Tibial artery (tissue), 4 donors: Measurements from ENCODE around the gene KCNQ1.

Source experiments
- DNase-seq, 2 donors: peaks; one replicate each; pipeline ENCODE4 v3.0.0-alpha.2; 2019
- H3K27ac ChIP-seq, 2 donors: fragments of 200-600 bp; sonication (generic) in 1 of 2; 1 replicate in 1 of 2; 2 replicates in 1 of 2; pipeline ENCODE4 v1.5.1; 2018 to 2019; ENCODE audit warnings: mild to moderate bottlenecking in 1 of 2
- H3K27me3 ChIP-seq, 2 donors: fragments of 200-600 bp; sonication (generic) in 1 of 2; one replicate each; pipeline versions ENCODE4 v1.5.1 to v1.6.0; 2016 to 2019
- H3K36me3 ChIP-seq, 3 donors: fragments of 200-600 bp; sonication (generic) in 2 of 3; one replicate each; pipeline ENCODE4 v1.5.1; 2016 to 2019; ENCODE audit warnings: mild to moderate bottlenecking in 2 of 3
- H3K4me1 ChIP-seq, 4 donors: fragments of 200-600 bp; sonication (generic) in 2 of 4; 1 replicate in 3 of 4; 2 replicates in 1 of 4; pipeline ENCODE4 v1.5.1; 2016 to 2019
- H3K4me3 ChIP-seq, 2 donors: fragments of 200-600 bp; sonication (generic) in 1 of 2; 1 replicate in 1 of 2; 2 replicates in 1 of 2; pipeline ENCODE4 v1.5.1; 2018 to 2019; ENCODE audit warnings: mild to moderate bottlenecking in 2 of 2
- H3K9me3 ChIP-seq, 3 donors: fragments of 200-600 bp; sonication (generic) in 1 of 3; one replicate each; pipeline ENCODE4 v1.5.1; 2016 to 2019
- CTCF ChIP-seq, 2 experiments: fragments of 200-600 bp in 1 of 2; fragments of 450-650 bp in 1 of 2; IDR thresholded peaks; one replicate each; pipeline ENCODE4 v1.5.1; 2017 to 2019; ENCODE audit warnings: antibody characterized with exemption in 2 of 2, mild to moderate bottlenecking in 1 of 2, moderate library complexity in 1 of 2
- intact Hi-C: fragments of 100-400 bp; cut with DNase I; formaldehyde crosslinking; loops from one replicate; pipeline ENCODE4 v1.15.0; 2023; ENCODE audit warnings: low total_unique reads

KCNQ1 gene

GRCh38 chr11:2849994-2850770 is 405.4 kb downstream of the KCNQ1 start:
- no peak for TF ChIP-seq CTCF (IDR thresholded peaks at IDR 0.05)
- Histone ChIP-seq H3K27me3 (peaks cover 0 to 10% of the 10 kb centered on the region in 2 donors), H3K4me1 (no peaks in the 10 kb centered on the region), H3K27ac (no peak overlapping the region), H3K4me3 (no peak overlapping the region), H3K9me3 (no peaks in the 10 kb centered on the region), H3K36me3 (no peaks in the 10 kb centered on the region)
- DNase-seq = no peak
- intact Hi-C loops = no loop called here

- Histone ChIP-seq H3K4me3 (no peak overlapping the region), H3K4me1 (no peaks in the 10 kb centered on the region), H3K9me3 (no peaks in the 10 kb centered on the region), H3K27ac (no peak overlapping the region), H3K27me3 (peaks cover 0 to 8% of the 10 kb centered on the region in 2 donors), H3K36me3 (no peaks in the 10 kb centered on the region)
- no peak for TF ChIP-seq CTCF (IDR thresholded peaks at IDR 0.05)
- intact Hi-C loops = no loop called here
- no peak for DNase-seq
These were observed 408.6 kb downstream of the KCNQ1 start for GRCh38 chr11:2853401-2853800.

- DNase-seq = no peak
- Histone ChIP-seq H3K4me1 (no peaks in the 10 kb centered on the region), H3K27me3 (peaks cover 0 to 8% of the 10 kb centered on the region in 2 donors), H3K4me3 (no peak overlapping the region), H3K9me3 (no peaks in the 10 kb centered on the region), H3K36me3 (no peaks in the 10 kb centered on the region), H3K27ac (no peak overlapping the region)
- intact Hi-C loops = no loop called here
- TF ChIP-seq CTCF (IDR thresholded peaks at IDR 0.05) = no peak
These were observed 409.3 kb downstream of the KCNQ1 start for GRCh38 chr11:2853997-2854560.

GRCh38 chr11:2855162-2855561 is 410.4 kb downstream of the KCNQ1 start:
- H3K27me3 ChIP-seq = peaks cover 0 to 6% of the 10 kb centered on the region in 2 donors
- H3K4me1 ChIP-seq = no peaks in the 10 kb centered on the region
- intact Hi-C loops = no loop called here
- no peak overlapping the region for H3K4me3 ChIP-seq
- TF ChIP-seq CTCF (IDR thresholded peaks at IDR 0.05) = no peak
- DNase-seq = no peak
- no peaks in the 10 kb centered on the region for H3K9me3 ChIP-seq
- no peaks in the 10 kb centered on the region for H3K36me3 ChIP-seq
- H3K27ac ChIP-seq = no peak overlapping the region

GRCh38 chr11:2857276-2857675 is 412.5 kb downstream of the KCNQ1 start:
- no peaks in the 10 kb centered on the region for H3K36me3 ChIP-seq
- no peak for DNase-seq
- intact Hi-C loops = no loop called here
- peaks cover 0 to 2% (median 1%) of the 10 kb centered on the region in 4 donors for H3K4me1 ChIP-seq
- TF ChIP-seq CTCF (IDR thresholded peaks at IDR 0.05) = no peak
- peaks cover 0 to 17% of the 10 kb centered on the region in 2 donors for H3K27me3 ChIP-seq
- H3K4me3 ChIP-seq = no peak overlapping the region
- no peak overlapping the region for H3K27ac ChIP-seq
- no peaks in the 10 kb centered on the region for H3K9me3 ChIP-seq
